NCI-H1092 treated with DMSO at 0.1 percent for 48 hours (cell line): Measurements from ENCODE around the gene DNAH17.
A peak's percentile ranks its signal among the peaks of the same experiment; 100 is the strongest.

Experiments used
- DNase-seq: peaks from one replicate; lab custom pipeline; 2025; lab: John Stamatoyannopoulos, UW

Gene DNAH17

DNA sequence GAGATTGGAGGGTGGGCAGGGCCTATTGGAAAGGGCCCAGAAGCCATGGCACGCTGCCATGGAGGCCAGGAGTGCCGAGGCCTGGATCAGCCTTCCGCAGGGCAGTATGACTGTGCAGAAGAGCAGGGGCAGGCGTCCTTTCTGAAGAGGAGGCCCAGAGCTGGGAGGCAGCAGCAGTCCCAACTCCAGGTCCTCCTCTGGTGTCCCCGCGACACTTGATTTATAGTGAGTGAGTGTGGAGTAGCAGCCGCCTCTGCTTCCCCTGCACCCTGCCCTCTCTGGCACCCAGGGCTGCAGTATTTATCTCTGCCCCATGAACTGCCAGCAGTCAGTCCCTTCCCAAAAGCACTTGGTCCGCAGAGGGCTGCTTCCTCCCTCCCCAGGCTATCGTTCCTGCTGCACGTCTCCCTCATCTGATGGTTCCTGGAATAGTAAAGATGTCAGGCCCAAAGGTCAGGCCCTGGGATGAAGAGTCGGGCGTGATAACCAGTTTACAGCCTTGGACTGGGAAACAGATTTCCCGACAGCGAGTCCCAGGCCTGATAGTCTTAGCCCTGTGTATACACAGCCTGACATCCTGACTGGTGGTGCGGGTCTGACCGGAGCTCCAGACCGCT, 165.8 kb downstream of the DNAH17 start:
- no peak for DNase-seq

DNA sequence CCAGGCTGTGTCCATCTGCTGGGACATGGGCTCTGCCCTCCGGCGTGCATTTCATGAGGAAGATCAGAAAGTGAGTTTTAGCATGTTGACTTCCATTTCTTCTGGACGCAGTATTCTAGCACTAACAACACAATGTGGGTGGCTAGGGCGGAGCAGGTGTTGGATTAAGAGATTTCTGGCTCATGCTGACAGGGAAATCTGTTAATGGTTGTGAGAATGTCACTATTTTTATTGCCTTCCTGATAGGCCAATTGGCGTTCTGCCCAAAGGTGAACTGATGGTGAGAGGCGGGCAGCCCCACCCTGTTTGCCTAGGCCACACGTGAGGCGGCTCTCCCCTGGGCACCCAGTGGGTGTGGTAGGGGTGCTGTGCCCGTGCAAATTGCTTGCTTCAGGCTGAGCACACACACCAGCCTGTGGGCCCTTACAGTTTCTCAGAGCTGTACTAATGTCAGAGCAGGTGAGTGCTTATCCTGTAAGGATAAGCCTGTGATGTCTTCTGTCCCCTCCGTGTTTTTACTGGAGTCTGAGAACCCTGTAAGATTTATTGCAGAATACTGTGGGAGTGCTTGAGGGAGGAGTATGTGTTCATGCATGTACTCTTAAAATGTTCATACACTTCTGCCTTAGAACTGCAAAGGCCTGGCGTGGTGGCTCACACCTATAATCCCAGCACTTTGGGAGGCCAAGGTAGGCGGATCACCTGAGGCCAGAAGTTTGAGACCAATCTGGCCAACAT, 167.8 kb downstream of the DNAH17 start:
- DNase-seq = peak; percentile 15

- no peak for DNase-seq
Measured at GRCh38 chr17:78408476-78409050, 168.6 kb downstream of the DNAH17 start.

DNA sequence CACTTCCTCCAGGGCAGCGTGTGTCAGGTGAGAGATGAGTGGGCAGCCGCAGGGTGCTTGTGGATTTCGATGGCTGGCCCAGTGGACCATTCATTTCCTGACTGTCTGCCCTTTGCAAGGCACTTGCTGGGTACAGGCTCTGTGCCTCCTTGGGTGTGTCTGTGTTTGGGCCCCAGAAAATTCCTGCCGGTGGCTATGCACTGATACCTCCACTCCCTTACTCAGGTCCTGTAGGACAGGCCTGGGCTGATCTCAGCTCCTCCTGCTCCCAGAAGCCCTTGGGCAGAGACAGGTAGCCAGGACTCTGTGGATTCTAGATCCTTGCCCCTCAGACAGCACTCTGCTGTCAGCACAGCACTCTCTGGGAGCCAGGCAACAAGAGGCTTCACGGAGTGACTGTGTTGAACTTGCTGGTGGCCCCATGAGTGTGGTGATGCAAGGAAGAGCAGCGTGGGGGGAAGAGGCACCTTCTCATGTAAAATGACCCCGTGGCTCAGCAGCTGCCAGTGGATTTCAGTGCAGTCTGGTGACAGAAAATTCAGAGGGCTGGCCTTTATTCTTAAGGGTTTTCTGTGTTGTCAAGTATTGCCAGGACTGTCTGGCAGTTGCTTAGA, 169.7 kb downstream of the DNAH17 start:
- no peak for DNase-seq

DNA sequence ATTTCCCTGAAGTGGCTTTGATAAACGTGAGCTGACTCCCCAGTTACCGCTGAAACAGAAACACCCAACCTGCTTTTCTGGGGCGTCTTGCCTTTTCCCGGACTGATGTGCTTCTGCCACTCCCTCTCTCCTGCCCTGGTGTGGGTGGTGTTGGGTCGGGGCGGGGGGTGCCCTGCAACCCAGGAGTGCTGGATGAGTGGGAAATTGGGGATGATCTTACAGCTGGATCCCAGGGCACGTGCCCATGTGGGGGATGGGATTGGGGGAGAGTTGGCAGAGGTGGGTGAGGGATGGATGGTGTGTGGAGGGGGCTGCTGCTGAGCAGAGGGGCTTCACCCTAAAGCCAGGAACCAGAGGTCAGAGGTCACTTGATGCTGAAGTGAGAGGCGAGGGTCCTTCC, 170.3 kb downstream of the DNAH17 start:
- DNase-seq = no peak

GRCh38 chr17:78406396-78406795, 170.8 kb downstream of the DNAH17 start:
- DNase-seq = no peak

DNA sequence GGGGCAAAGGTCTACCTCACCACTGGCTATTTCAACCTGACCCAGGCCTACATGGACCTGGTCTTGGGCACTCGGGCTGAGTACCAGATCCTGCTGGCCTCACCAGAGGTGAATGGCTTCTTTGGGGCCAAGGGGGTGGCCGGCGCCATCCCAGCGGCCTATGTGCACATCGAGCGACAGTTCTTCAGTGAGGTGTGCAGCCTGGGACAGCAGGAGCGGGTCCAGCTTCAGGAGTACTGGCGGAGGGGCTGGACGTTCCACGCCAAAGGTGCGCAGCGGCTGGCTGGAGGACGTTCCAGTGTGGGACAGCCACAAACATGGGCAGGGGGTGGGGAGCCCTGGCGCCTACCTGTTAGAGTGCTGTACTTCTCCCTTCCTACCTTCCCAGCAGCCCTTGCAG, 173.4 kb downstream of the DNAH17 start:
- no peak for DNase-seq

DNA sequence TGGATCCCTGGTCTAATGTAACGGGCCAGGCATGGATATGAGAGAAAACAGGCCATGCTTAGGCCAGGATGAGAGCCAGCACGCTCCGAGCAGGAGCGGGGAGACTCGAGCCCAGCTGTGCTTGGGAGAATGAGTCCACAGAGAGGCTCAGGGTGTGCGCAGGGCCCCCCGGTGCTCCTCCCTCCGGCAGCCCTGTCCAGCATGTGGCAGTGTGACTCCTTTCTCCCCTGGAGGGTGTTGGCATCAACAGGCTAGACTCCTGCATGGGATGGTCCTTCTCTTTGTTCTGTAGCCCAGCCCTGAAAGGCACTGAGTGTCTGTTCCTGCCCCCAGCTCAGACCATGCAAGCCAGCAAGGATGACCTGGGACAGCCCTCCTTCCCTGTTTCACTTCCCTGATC, 175.3 kb downstream of the DNAH17 start:
- DNase-seq = no peak

- no peak for DNase-seq
Measured at GRCh38 chr17:78401246-78401645, 175.9 kb downstream of the DNAH17 start.

DNA sequence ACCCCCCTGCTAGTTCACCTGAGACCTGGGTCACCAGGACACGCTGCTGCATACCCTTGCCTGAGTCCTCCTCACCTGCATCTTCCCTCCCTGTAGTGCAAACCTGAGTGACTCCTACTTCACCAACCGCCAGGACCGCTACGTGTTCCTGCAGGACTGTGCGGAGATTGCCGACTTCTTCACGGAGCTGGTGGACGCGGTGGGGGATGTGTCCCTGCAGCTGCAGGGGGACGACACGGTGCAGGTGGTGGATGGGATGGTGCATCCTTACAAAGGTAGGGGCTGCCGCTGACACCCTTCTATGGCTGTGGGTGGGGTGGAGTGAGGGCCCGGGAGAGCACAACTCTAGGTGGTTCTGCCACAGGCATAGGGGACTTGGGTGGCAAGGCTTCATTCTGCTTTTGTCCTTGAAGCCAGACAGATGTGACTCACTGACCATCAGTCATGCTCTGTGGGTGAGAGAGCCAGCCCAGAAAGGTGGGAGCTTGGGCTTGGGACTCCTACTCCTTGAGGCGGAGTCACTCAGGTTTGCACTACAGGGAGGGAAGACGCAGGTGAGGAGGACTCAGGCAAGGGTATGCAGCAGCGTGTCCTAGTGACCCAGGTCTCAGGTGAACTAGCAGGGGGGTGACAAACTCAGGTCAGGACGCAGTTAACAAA, 176.5 kb downstream of the DNAH17 start:
- no peak for DNase-seq

- no peak for DNase-seq
Measured at GRCh38 chr17:78399693-78400144, 177.5 kb downstream of the DNAH17 start.

GRCh38 chr17:78399028-78399692, 178.0 kb downstream of the DNAH17 start:
- DNase-seq = no peak

- no peak for DNase-seq
Measured at GRCh38 chr17:78398390-78398789, 178.8 kb downstream of the DNAH17 start.

DNA sequence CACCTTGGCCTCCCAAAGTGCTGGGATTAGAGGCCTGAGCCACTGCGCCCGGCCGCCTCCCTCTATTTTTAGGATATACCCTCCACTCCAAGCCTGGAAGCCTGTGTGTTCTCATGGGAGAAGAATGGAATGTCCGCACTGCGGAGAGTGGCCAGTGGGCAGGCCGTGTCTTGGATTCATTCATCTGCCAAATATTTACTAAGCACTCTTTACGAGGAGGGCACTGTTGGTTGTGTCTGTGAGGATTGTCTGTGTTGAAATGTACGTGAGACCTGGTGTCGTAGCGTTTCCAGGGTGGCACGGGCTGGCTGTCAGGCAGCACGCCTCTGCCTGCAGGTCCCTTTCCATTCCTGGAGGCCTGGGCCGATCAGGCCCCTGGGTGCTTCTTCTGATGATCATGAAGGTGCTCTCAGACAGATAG, 179.5 kb downstream of the DNAH17 start:
- DNase-seq = no peak

GRCh38 chr17:78396441-78397337, 180.5 kb downstream of the DNAH17 start:
- no peak for DNase-seq

- no peak for DNase-seq
Measured at GRCh38 chr17:78395155-78395554, 182.0 kb downstream of the DNAH17 start.

- peak; percentile 28 for DNase-seq
Measured at GRCh38 chr17:78394209-78394608, 183.0 kb downstream of the DNAH17 start.

- DNase-seq = no peak
Measured at GRCh38 chr17:78393575-78393974, 183.6 kb downstream of the DNAH17 start.

GRCh38 chr17:78392295-78392694, 184.9 kb downstream of the DNAH17 start:
- no peak for DNase-seq

DNA sequence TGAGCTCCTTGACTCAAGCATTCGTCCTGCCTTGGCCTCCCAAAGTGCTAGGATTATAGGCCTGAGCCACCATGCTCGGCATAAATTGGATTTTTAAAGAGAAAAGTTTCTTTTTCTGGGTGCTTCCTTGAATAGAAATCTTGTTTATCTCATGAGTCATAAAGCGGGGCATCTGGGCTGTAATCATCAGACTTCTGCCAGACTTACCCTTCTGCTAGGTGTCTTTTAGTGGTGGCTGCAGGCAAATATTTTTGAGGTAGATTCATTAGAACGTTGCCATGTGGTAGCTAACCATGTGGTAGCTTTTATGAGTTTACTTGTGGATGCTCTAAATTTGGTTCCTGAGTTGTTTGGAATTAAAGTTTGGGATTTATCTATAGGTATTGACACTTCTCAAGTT, 185.4 kb downstream of the DNAH17 start:
- no peak for DNase-seq

DNA sequence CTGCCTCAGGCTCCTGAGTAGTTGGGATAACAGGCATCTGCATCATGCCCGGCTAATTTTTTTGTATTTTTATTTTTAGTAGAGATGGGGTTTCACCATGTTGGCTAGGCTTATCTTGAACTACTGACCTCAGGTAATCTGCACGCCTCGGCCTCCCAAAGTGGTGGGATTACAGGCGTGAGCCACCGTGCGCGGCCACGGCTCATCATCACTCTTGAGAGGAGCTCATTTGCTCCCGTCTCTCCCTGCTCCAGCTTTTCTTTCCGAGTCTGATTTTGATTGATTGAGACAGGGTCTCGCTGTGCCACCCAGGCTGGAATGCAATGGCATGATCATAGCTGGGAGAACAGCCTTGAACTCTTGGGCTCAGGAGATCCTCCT, 186.2 kb downstream of the DNAH17 start:
- no peak for DNase-seq
